ENCODE results near the gene FLAD1.
"Not testable (repeated sequence)": the region's sequence is repeated elsewhere in the genome, so short reads cannot be mapped to it uniquely, and the experiment has no call there.

The FLAD1 gene

DNA sequence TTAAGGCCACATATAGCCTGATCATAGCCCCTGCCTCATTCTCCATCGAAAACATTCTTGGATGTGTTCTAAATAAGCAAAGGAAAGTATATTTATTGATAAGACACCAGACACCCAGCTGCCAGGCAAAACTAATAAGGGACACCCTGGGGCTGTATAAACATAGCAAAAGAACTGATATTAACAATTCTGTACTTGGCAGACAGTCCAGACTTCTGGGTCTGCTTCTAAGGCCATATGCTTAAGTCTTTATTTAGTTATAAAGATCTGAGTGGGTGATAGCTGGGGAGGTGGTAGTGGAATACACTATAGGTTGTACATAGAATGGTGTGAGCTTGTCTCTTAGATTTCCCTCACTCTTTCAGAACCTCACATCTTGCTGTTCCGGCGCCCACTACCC is 4.8 kb upstream of the FLAD1 start:
- POLR2A ChIA-PET = no interaction called here
- TF ChIP-seq FOXA1 (IDR thresholded peaks at IDR 0.05) (no peak), BHLHE40 (IDR thresholded peaks at IDR 0.05; ENCODE audit: borderline replicate concordance) (no peak)
- no peak for DNase-seq (ENCODE audit: extremely low spot score)
- CTCF ChIA-PET = interaction anchor here (1.2 kb wide), 1 partner anchor 18 kb away, joined by 7 read pairs; no protein-coding TSS in a partner anchor

DNA sequence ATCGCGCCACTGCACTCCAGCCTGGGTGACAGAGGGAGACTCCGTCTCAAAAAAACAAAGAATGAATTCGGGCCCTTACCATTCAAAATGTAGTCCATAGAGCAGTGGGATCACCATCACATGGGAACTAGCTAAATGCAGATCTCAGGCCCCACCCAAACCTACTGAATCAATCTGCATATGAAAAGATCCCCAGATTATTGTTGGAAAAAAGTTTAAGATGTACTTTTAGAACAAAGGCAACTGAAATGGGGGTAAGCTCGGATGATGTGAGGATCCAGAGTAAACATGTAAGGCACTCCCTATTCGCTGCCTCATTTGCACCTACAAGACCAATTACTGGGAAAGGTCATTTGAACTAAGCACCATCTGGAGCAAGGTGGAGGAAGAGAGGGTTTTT is 803 bp upstream of the FLAD1 start:
- CTCF ChIA-PET = interaction anchor here (0.6 to 2.9 kb wide), 4 partner anchors 13 to 109 kb away, joined by 3 to 26 read pairs (median 10); partner anchors contain the start of gene LENEP

DNA sequence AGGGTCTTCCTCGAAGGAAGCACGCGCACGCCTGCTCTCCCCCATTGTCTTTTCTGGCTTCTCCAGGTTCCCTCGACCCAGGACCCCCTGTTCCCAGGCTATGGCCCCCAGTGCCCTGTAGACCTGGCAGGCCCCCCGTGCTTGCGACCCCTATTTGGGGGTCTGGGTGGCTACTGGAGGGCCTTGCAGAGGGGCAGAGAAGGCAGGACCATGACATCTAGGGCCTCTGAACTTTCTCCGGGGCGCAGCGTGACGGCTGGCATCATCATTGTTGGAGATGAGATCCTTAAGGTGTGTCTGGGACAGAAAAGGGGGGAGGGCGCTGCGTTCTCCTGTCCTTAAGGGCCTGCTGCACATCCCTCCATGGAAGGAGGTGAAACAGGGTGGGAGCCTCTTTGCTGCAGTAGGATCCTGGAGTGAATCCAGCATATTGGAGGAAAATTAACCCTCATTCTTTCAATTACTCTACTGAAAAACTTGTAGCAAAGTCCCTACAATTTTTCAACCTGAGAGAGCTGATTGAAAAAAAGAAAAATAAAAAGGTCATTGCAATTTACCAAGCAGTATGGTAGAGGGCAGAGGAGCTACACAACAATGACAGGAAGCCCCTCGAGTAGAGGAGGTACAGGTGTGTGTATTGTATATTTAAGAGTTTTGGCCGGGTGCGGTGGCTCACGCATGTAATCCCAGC is 777 bp downstream of the FLAD1 start:
- CTCF ChIA-PET = interaction anchor here (0.9 to 2.9 kb wide), 3 partner anchors 11 to 34 kb away, joined by 3 to 26 read pairs (median 7); partner anchors contain the start of gene LENEP
- TF ChIP-seq FOXM1 (IDR thresholded peaks at IDR 0.05; ENCODE audit: borderline replicate concordance) (no peak), CTBP1 (IDR thresholded peaks at IDR 0.05; ENCODE audit: borderline replicate concordance) (no peak), BHLHE40 (IDR thresholded peaks at IDR 0.05; ENCODE audit: borderline replicate concordance) (no peak), FOXA1 (IDR thresholded peaks at IDR 0.05) (no peak), ARNT (IDR thresholded peaks at IDR 0.05) (no peak), L3MBTL2 (conservative IDR thresholded peaks at IDR 0.05) (no peak), LEF1 (IDR thresholded peaks at IDR 0.05; ENCODE audit: borderline replicate concordance) (no peak), TARDBP (IDR thresholded peaks at IDR 0.05) (no peak), NFRKB (IDR thresholded peaks at IDR 0.05) (no peak), ELF4 (IDR thresholded peaks at IDR 0.05) (no peak), FOXK2 (IDR thresholded peaks at IDR 0.05) (no peak), HDGF (IDR thresholded peaks at IDR 0.05; ENCODE audit: borderline replicate concordance) (no peak)
- TF ChIP-seq, protein P1, sequence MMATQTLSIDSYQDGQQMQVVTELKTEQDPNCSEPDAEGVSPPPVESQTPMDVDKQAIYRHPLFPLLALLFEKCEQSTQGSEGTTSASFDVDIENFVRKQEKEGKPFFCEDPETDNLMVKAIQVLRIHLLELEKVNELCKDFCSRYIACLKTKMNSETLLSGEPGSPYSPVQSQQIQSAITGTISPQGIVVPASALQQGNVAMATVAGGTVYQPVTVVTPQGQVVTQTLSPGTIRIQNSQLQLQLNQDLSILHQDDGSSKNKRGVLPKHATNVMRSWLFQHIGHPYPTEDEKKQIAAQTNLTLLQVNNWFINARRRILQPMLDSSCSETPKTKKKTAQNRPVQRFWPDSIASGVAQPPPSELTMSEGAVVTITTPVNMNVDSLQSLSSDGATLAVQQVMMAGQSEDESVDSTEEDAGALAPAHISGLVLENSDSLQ (IDR thresholded peaks at IDR 0.05) = no peak
- POLR2A ChIA-PET = interaction anchor here (0.9 to 3.7 kb wide), 14 partner anchors 10 to 92 kb away, joined by 3 to 58 read pairs (median 5); partner anchors contain the start of genes ADAM15, CKS1B, LENEP and PBXIP1
- DNase-seq (ENCODE audit: extremely low spot score) = no peak

More for the DNA sequence above, 803 bp upstream of the FLAD1 start:
- POLR2A ChIA-PET = interaction anchor here (0.9 to 3.7 kb wide), 14 partner anchors 10 to 26 kb away, joined by 3 to 58 read pairs (median 5); partner anchors contain the start of genes CKS1B, LENEP, PBXIP1 and PYGO2
- no peak for DNase-seq (ENCODE audit: extremely low spot score)
- TF ChIP-seq LEF1 (IDR thresholded peaks at IDR 0.05; ENCODE audit: borderline replicate concordance) = no peak
- TF ChIP-seq TARDBP (IDR thresholded peaks at IDR 0.05) = no peak
- no peak for TF ChIP-seq FOXM1 (IDR thresholded peaks at IDR 0.05; ENCODE audit: borderline replicate concordance)
- TF ChIP-seq CTBP1 (IDR thresholded peaks at IDR 0.05; ENCODE audit: borderline replicate concordance) = no peak
- TF ChIP-seq NFRKB (IDR thresholded peaks at IDR 0.05) = no peak
- TF ChIP-seq SP1 (IDR thresholded peaks at IDR 0.05) = no peak
- TF ChIP-seq ZNF384 (IDR thresholded peaks at IDR 0.05) = no peak
- no peak for TF ChIP-seq HDGF (IDR thresholded peaks at IDR 0.05; ENCODE audit: borderline replicate concordance)
- TF ChIP-seq L3MBTL2 (conservative IDR thresholded peaks at IDR 0.05) = no peak
- no peak for TF ChIP-seq FOXK2 (IDR thresholded peaks at IDR 0.05)
- TF ChIP-seq SUZ12 (IDR thresholded peaks at IDR 0.05) = no peak
- no peak for TF ChIP-seq ARNT (IDR thresholded peaks at IDR 0.05)

DNA sequence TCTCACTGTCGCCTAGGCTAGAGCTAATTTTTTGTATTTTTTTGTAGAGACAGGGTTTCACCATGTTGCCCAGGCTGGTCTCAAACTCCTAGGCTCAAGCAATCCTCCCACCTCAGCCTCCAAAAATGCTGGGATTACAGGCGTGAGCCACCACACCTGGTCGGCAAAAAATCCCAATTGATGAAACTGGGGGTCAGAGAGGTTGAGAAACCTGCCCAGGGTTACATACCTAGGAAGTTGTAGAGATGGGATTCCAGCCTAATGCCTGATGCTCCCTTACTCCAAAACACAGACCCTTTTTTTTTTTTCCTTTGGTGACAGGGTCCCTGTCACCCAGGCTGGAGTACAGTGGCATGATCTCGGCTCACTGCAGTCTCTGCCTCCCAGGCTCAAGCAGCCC is 3.6 kb downstream of the FLAD1 start:
- POLR2A ChIA-PET; DNase-seq (ENCODE audit: extremely low spot score): not testable (repeated sequence)

DNA sequence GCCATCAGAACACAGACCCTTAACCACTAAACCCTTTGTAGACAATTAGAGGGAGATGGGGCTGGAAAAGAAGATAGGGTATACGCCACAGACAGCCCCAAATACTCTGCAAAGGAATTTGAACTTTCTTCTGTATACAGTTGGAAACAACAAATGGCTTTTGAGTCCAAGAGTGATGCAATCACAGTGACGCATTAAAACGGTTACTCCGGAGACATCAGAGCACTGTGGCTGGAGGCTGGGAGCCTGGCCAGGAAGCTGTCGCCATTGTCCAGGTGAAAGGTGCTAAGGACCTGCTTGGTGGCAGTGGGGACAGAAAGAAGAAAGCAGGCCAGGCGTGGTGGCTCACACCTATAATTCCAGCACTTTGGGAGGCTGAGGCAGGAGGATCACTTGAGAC is 4.2 kb downstream of the FLAD1 start:
- DNase-seq (ENCODE audit: extremely low spot score) = no peak
- TF ChIP-seq HDGF (IDR thresholded peaks at IDR 0.05; ENCODE audit: borderline replicate concordance) = no peak
- TF ChIP-seq ARNT (IDR thresholded peaks at IDR 0.05) = no peak
- TF ChIP-seq CTBP1 (IDR thresholded peaks at IDR 0.05; ENCODE audit: borderline replicate concordance) = no peak
- no peak for TF ChIP-seq ZNF384 (IDR thresholded peaks at IDR 0.05)
- TF ChIP-seq FOXM1 (IDR thresholded peaks at IDR 0.05; ENCODE audit: borderline replicate concordance) = no peak
- TF ChIP-seq TARDBP (IDR thresholded peaks at IDR 0.05) = no peak
- no peak for TF ChIP-seq FOXK2 (IDR thresholded peaks at IDR 0.05)
- TF ChIP-seq BHLHE40 (IDR thresholded peaks at IDR 0.05; ENCODE audit: borderline replicate concordance) = no peak
- ChIA-PET CTCF (no interaction called here), POLR2A (interaction anchor here (1.1 to 1.9 kb wide), 2 partner anchors 12 to 30 kb away, joined by 3 to 5 read pairs; no protein-coding TSS in a partner anchor)

More for the DNA sequence above, 3.6 kb downstream of the FLAD1 start:
- CTCF ChIA-PET = not testable (repeated sequence)

DNA sequence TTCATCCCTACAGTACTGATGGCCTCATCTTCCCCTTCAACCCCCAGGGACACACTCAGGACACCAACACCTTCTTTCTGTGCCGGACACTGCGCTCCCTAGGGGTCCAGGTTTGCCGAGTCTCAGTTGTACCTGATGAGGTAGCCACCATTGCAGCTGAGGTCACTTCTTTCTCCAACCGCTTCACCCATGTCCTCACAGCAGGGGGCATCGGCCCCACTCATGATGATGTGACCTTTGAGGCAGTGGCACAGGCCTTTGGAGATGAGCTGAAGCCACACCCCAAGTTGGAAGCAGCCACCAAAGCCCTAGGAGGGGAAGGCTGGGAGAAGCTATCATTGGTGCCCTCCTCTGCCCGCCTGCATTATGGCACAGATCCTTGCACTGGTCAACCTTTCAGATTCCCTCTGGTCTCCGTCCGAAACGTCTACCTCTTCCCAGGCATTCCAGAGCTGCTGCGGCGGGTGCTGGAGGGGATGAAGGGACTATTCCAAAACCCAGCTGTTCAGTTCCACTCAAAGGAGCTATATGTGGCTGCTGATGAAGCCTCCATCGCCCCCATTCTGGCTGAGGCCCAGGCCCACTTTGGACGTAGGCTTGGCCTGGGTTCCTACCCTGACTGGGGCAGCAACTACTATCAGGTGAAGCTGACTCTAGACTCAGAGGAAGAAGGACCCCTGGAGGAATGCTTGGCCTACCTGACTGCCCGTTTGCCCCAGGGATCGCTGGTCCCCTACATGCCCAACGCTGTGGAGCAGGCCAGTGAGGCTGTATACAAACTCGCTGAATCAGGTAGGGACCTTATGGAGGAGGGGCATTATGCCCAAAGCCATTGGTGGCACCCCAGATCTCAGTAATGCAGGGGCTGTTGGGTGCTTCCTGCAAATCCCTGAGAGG is 5.2 kb downstream of the FLAD1 start:
- TF ChIP-seq L3MBTL2 (conservative IDR thresholded peaks at IDR 0.05) (no peak), NFRKB (IDR thresholded peaks at IDR 0.05) (no peak), ZNF384 (IDR thresholded peaks at IDR 0.05) (no peak), FOXM1 (IDR thresholded peaks at IDR 0.05; ENCODE audit: borderline replicate concordance) (no peak), ELF4 (IDR thresholded peaks at IDR 0.05) (no peak), FOXK2 (IDR thresholded peaks at IDR 0.05) (no peak), BHLHE40 (IDR thresholded peaks at IDR 0.05; ENCODE audit: borderline replicate concordance) (no peak), SUZ12 (IDR thresholded peaks at IDR 0.05) (no peak), TARDBP (IDR thresholded peaks at IDR 0.05) (no peak), LEF1 (IDR thresholded peaks at IDR 0.05; ENCODE audit: borderline replicate concordance) (no peak), ARNT (IDR thresholded peaks at IDR 0.05) (no peak), CTBP1 (IDR thresholded peaks at IDR 0.05; ENCODE audit: borderline replicate concordance) (no peak), FOXA1 (IDR thresholded peaks at IDR 0.05) (no peak), HDGF (IDR thresholded peaks at IDR 0.05; ENCODE audit: borderline replicate concordance) (no peak), SP1 (IDR thresholded peaks at IDR 0.05) (no peak)
- TF ChIP-seq, protein P1 (IDR thresholded peaks at IDR 0.05) = no peak
- POLR2A ChIA-PET = interaction anchor here (0.8 to 1.9 kb wide), 5 partner anchors 11 to 31 kb away, joined by 3 to 5 read pairs (median 3); partner anchors contain the start of gene SHC1
- CTCF ChIA-PET = interaction anchor here (1.2 kb wide), 1 partner anchor 73 kb away, joined by 3 read pairs; no protein-coding TSS in a partner anchor
- no peak for DNase-seq (ENCODE audit: extremely low spot score)

Data from HEK293T (cell line).